HG03039 (cell line): ENCODE measurements around the gene SPSB1.

Source experiments
- ATAC-seq: cut with Tn5 transposase; IDR thresholded peaks from one replicate; pipeline ENCODE4 v1.9.1; 2021; ENCODE audit warnings: mild to moderate bottlenecking, moderate library complexity; ENCODE audit not compliant: unreplicated experiment

Gene SPSB1

DNA sequence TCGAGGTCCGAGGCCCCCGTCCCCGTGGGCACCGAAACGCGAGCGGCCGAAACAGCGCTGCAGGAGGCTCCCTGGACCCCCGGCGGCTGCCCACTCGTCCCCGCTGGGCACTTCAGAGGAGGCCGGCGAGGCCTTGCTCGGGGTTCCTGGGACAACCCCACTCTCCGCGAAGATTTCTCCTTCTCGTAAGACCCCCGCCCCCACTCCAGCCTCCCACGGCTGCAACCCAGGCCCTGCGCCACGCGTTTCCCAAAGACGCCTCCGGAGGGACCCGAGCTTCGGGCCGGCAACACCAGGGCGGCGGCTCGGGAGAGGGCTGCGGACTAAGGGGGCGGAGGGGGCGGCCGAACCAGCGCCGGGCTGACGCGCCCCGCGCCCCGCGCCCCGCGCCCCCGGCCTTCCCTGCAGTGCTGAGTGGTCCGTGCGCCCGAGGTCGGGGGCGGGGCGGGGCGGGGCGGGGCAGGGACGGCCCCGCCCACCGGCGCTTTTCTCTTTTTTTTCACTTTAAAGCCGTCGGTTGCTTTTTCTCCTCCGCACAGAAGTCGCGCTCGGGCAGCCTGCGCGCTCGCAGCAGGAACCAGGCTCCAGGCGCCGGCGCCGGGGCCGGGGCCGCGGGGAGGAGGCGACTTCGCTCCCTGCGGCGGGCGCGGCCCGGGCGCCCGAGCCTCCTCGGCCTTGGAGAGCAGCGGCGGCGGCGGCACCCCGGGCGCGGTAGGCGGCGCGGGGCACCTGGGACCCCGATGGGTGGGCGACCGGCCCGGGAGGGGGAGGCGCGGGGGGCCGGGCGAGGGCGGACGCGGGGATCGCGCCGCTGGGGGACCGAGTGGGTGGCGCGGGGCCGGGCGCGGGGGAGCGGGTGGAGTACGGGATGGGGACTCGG lies at the start of gene SPSB1:
TSS of gene SPSB1 (plus strand) at position 534 of the 880 bp plus-strand sequence. CDS start 62,998 bp downstream, outside the sequence.
- no peak for ATAC-seq

GRCh38 chr1:9243066-9243739 lies 49.5 kb upstream of the SPSB1 start:
- no peak for ATAC-seq

DNA sequence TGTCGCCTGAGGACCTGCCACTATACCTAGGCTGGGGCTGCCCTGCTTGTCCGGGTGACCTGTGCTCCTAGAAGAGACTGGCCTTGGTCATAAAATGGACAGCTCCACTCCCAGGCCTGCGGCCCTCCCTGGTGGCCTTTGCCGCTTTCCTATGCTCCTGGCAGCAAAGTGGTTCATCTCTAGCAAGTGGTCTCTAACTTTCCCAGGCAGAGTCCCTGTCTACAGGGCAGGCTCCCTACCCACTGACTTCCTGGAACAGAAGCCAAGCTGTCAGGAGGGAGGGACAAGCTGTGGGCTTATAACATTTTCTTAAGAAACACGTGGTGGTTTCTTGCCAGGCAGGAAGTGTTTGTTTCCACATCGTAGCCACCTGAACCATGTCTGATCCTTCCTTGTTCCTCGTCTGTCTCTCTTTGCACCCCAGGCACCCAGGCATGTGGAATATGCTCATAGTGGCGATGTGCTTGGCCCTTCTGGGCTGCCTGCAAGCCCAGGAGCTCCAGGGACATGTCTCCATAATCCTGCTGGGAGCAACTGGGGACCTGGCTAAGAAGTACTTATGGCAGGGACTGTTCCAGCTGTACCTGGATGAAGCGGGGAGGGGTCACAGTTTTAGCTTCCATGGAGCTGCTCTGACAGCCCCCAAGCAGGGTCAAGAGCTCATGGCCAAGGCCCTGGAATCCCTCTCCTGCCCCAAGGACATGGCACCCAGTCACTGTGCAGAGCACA lies 48.0 kb upstream of the SPSB1 start:
- ATAC-seq, result no peak

DNA sequence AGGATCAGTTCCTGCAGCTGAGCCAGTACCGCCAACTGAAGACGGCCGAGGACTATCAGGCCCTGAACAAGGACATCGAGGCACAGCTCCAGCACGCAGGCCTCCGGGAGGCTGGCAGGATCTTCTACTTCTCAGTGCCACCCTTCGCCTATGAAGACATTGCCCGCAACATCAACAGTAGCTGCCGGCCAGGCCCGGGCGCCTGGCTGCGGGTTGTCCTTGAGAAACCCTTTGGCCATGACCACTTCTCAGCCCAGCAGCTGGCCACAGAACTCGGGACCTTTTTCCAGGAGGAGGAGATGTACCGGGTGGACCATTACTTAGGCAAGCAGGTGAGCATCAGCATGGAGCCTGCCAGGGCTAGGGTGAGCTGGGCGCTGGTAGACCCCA lies 47.5 kb upstream of the SPSB1 start:
- ATAC-seq, result no peak

DNA sequence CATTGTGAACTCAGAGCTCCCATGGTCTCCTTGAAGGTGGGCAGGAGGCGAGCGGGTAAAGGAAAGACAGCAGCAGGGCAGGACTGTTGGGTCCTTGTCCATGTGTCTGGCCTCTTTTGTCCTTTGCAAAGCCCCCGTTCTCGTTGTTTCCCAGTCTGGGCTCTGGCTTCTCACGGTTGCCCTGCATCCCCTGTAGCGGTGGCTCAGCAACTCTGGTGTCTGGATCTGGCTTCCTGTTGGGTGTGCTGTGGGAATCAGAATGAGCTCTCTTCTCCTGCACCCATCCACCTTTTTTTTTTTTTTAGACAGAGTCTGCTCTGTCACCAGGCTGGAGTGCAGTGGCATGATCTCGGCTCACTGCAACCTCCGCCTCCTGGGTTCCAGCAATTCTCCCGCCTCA lies 47.0 kb upstream of the SPSB1 start:
- no peak for ATAC-seq

DNA sequence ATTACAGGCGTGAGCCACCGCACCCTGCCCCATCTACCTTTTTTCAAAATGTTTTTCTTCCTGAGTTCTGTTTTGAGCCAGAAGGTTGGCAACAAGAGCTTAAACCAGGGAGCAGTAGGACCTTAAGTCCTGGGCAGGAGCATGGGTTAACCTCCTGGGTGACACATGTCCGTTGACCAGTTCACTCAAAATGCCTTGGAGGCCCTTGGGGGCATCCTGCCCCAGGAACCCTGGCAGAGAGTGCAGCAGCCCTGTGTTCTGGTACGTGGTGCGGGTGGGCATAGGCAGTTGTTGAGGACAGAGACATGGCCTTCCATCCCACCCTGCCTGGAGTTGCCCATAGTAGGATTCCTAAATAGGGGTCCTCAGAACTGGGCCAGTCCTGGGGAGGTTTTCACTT lies 46.5 kb upstream of the SPSB1 start:
- no peak for ATAC-seq

- no peak for ATAC-seq
Observed at GRCh38 chr1:9246841-9247785, 45.6 kb upstream of the SPSB1 start.

DNA sequence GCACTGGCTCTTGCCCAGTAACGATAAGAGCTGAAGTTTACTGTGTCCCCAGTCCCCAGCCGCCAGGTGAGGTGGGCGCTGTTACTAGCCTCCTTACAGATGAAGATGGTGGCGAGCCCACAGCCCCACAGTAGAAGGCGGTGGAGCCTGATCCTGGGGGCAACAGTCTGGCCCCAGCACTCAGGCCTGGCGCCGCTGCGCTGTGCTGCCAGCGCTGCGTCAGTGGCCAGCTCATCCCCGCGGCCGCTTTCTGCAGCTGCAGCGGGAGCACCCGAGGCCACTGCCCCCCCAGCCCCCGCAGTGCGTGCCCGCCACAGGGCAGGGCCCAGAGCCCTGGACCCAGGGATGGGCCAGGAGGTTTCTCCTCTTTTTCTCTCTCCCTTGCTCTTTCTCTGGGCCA lies 44.8 kb upstream of the SPSB1 start:
- ATAC-seq, result no peak

DNA sequence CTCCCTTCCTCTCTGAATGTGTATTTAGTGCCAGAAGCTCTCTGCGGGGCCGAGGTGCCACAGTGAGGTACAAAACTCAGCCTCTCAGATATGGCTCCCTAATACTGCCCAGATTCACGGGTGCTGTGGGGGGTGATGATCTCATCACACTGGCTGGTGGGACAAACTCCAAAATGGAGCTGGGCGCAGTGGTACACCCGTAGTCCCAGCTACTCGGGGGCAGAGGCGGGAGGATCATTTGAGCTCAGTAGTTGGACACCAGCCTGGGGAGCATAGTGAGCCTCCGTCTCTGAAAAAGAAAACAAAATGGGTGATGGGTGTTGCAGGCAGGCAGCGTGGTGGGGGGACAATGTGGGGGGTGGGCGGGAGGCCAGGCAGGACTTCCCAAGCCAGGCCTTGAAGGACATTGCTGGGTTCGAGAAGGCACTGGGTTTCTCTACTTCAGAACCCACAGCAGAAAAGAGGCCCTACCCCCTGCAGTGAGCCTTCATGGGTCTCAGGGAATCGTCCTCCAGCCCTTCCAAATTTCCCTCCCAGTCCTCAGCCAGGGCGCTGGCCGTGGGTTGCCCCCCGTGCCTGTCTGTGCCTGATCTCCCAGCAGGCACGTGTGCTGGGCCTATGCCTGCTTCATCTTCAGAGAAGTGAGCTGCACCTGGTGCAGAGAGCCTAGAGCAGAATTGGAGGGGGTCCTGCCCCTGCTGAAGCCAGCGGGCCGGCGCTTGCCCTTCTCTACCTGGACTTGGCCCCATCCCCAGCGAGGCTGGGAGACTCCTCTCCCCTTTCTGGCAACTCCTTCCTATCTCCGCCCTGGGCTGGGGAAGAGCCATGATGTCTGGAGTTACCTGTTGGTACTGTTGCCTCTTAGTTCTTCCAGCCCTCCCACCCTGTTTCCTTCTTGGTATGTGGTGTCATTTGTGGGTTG lies 44.1 kb upstream of the SPSB1 start:
- ATAC-seq, result no peak

- ATAC-seq, result no peak
Observed at GRCh38 chr1:9249263-9249533, 43.5 kb upstream of the SPSB1 start.

GRCh38 chr1:9249534-9250410 lies 42.9 kb upstream of the SPSB1 start:
- no peak for ATAC-seq

DNA sequence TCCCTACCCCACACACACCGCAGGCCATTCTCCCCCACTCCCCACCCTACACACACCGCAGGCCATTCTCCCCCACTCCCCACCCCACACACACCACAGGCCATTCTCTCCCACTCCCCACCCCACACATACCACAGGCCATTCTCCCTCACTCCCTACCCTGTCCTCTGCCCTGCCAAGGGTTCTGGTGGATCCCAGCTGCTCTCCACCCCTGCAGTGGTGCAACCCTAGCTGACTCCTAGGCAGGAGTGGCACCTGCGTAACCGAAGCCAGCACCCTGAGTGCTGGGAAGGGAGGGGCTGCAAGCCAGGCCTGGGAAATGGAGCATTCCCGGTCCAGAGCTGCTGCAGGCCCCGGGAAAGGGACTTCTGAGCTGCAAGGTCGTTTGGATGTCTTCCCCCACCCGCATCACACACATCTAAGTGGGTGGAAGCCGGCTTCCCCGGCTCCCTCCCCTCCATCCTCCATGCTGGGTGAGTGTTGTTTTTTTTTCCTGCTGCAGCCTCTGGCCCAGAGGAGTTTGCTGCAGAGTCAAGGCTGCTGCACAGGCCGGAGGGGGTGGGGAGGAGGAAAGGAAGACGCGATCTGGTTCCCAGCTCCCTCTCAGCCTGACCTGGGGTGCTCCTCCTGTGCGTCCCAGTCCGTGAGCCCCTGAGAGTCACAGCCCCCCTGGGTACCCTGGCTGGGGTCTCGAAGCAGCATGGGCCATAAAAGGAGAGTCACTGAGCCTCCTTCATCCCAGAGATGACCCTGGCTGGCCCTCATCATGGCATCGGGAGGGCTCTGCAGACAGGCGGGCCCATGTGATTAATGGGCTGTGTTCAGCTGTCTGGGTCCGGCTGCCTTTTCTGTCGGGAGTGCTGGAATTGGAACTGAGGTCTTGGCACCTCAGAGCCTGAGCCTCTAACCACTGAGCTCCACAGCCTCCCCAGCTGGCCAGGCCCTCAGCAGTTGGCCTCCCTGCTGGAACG lies 42.0 kb upstream of the SPSB1 start:
- no peak for ATAC-seq

DNA sequence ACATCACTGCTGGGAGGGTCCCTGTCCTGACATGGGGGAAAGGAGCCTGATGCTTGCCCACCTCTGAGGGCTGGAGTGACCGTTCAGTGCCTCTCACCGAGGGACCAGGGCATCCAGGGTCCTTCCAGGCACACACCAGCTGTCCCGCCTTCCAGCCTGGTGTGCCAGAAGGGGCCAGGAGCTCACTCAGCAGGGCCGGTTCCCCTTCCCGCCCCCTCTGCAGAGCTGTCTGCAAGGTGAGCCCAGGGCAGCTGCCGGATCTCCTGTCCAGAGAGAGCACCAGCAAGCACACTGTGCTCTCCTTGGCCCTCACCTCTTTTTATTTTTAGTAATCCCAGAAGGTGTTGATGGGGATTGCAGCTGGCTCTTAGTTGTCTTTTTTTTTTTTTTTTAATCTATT lies 41.2 kb upstream of the SPSB1 start:
- no peak for ATAC-seq

DNA sequence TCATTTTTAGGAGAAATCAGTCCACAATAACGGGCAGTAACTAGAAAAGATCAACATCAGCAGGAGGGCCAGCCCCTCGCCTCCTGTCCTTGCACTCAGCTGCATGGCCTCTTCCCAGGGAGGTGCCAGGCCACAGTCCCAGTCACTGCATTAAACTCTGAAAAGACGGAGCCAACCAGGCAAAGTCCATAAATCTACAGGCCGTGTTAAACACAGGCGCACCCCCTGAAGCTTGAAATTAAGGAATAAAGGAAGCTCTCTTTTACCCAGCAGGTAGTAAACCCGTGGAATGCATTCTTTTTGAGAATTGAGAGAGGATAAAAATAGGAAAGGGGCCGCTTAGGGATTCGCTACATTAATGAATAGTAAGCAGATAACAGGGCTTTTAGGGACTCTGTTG lies 39.7 kb upstream of the SPSB1 start:
- no peak for ATAC-seq

- ATAC-seq, result no peak
Observed at GRCh38 chr1:9253453-9254105, 39.1 kb upstream of the SPSB1 start.

- ATAC-seq, result no peak
Observed at GRCh38 chr1:9256332-9256731, 36.4 kb upstream of the SPSB1 start.

GRCh38 chr1:9257851-9258250 lies 34.8 kb upstream of the SPSB1 start:
- no peak for ATAC-seq
